ENCODE data around the gene KIF26A.

DNA sequence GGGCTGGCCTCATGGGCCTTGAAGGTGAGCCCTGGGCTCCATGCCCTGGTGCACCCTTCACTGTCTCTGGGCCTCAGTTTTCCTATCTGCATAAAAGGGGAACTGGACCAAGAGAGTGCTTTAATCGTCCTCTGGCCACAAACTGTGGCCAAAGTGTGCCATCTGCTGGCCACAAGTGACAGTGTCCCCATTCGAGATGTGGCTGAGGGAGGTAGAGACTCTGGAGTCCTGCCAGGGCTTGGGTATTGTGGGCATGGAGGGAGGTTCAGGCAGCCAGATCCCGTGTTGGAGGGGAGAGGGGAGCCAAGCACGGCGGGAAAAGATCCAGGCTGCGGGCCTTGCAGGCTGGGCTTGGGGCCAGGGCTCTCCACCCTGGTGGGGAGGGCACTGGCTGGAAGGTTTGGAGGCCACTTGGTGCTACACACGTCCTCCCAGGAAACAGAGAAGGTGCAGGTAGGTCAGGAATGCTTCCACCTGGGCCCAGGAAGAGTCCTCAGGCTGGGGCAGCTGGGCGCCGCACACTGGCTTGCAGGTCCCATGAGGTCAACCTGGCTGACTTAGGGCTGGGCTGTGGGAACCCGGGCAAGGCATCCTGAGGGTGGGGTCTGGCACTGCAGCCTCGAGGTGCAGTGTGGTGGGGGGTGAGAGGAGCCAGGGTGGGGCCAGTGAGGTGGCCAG, 7.3 kb upstream of the KIF26A start:
- TF ChIP-seq CTCF (IDR thresholded peaks at IDR 0.05; ENCODE audit: low read length) (peak; percentile 84), EZH2 (IDR thresholded peaks at IDR 0.05; ENCODE audit: borderline replicate concordance, low read length) (no peak)

Data from OCI-LY1 (cell line).